ENCODE data around the gene PET100. TPM values are rescaled to one million over a fixed set of nuclear protein-coding genes. Genes with fewer than 3 reads are reported as not detected.
A peak's percentile ranks its signal among the peaks of the same experiment; 100 is the strongest.

PET100 gene
- total and polyA plus RNA-seq, 10 of the 15 experiments (the other 5 are each of a cell fraction or from before 2014, with no cell fraction given): 47.0 to 462 (median 126) TPM

- Histone ChIP-seq H3K27ac (ENCODE audit: control insufficient read depth, insufficient read depth) (no peak overlapping the region), H3K27me3 (replicated peaks in 1 of 2; ENCODE audit: control insufficient read depth in 2 of 2, insufficient read depth in 2 of 2, low read length in 1 of 2) (no peaks in the 10 kb centered on the region; a peak in 1 of 4 replicates), H4K20me1 (ENCODE audit: control insufficient read depth, insufficient read depth) (no peaks in the 10 kb centered on the region), H3K36me3 (ENCODE audit: control insufficient read depth in 2 of 2, insufficient read depth in 2 of 2, low read length in 1 of 2) (no peaks in the 10 kb centered on the region; a peak in 1 of 4 replicates), H3K4me1 (ENCODE audit: control insufficient read depth, insufficient read depth, low read length) (peaks cover 6% of the 10 kb centered on the region), H3K4me2 (ENCODE audit: control insufficient read depth, insufficient read depth) (no peak overlapping the region), H3K4me3 (no peak overlapping the region), H3K79me2 (ENCODE audit: control insufficient read depth, insufficient read depth, low read length) (no peaks in the 10 kb centered on the region), H2AFZ (ENCODE audit: control insufficient read depth, low read depth, low read length) (no peak overlapping the region), H3K9me3 (replicated peaks; ENCODE audit: control insufficient read depth, insufficient read depth, low read length) (no peaks in the 10 kb centered on the region), H3K9ac (ENCODE audit: control insufficient read depth, insufficient read depth, low read length) (no peak overlapping the region)
- no peak for ATAC-seq
- intact Hi-C loops (cut with micrococcal nuclease; ENCODE audit: unreplicated experiment): no loop called here
- ChIA-PET CTCF (interaction anchor here (0.8 to 4.2 kb wide), 4 partner anchors 31 to 150 kb away, joined by 3 to 27 read pairs (median 4); partner anchors contain the start of gene TRAPPC5), RAD21 (ENCODE audit: unreplicated experiment) (no interaction called here), SMC1A (ENCODE audit: uncharacterized antibody, unreplicated experiment) (interaction anchor here (1.1 kb wide), 1 partner anchor 150 kb away, joined by 3 read pairs; no protein-coding TSS in a partner anchor), POLR2A (no interaction called here)
- in situ Hi-C loops (cut with MboI): no loop called here
- TF ChIP-seq BACH1 (IDR thresholded peaks at IDR 0.05; ENCODE audit: borderline replicate concordance) (no peak), RUNX3 (IDR thresholded peaks at IDR 0.05; ENCODE audit: low read length) (no peak)
- 6% methylated on average over 2 of the region's 2 CpGs for WGBS (ENCODE audit: insufficient coverage, insufficient replicate concordance, low lambda C conversion rate, missing lambda C conversion rate)
- no TSS peak for BruUV-seq (replicated peaks)
- DNase-seq (ENCODE audit: low read depth, low spot score): no peak
- no peak for FAIRE-seq
These were observed 20.6 kb downstream of the PET100 start for GRCh38 chr19:7650148-7650547.

DNA sequence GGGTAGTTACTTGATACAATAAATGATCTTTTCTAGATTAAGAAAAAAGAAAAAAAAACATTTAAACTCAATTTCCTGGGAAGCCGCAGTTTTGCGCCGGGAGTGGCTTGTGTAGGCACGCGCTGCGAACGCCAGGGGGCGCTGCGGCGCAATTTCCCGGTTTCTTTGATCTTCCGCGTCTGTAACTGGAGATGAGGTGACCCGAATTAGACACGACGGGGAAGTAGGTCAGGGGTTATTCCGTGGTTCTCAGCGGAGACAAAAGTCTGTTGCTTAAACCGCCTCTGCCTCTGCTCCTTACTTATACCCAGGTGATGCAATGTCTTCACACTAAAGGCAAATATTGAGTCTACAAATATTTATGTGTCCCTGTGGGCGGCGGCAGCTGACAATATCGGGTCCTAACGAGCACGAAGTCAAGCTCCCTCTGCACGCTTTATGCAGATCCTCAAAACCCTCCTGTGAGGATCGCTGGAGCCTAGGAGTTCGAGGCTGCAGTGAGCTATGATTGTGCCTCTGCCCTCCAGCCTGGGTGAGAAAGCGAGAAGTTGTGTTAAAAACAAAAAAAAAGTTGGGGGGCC is 22.6 kb downstream of the PET100 start:
- no peak for FAIRE-seq
- no peaks in the 10 kb centered on the region for H4K20me1 ChIP-seq (ENCODE audit: control insufficient read depth, insufficient read depth)
- no peaks in the 10 kb centered on the region for H3K9me3 ChIP-seq (replicated peaks; ENCODE audit: control insufficient read depth, insufficient read depth, low read length)
- no peaks in the 10 kb centered on the region for H3K79me2 ChIP-seq (ENCODE audit: control insufficient read depth, insufficient read depth, low read length)
- ChIA-PET POLR2A (interaction anchor here (0.5 to 1.1 kb wide), 3 partner anchors 22 to 1524 kb away, joined by 3 to 4 read pairs (median 3); partner anchors contain the start of gene PET100), CTCF (interaction anchor here (0.8 to 4.2 kb wide), 10 partner anchors 14 to 200 kb away, joined by 3 to 27 read pairs (median 6); partner anchors contain the start of genes CAMSAP3 and TRAPPC5), SMC1A (ENCODE audit: uncharacterized antibody, unreplicated experiment) (interaction anchor here (0.7 to 3.5 kb wide), 5 partner anchors 22 to 147 kb away, joined by 3 to 20 read pairs (median 5); partner anchors contain the start of gene TRAPPC5), RAD21 (ENCODE audit: unreplicated experiment) (interaction anchor here (1.6 to 2.2 kb wide), 2 partner anchors 29 to 84 kb away, joined by 6 to 8 read pairs; partner anchors contain the start of gene TRAPPC5)
- peak; percentile 87 for ATAC-seq
- no peaks in the 10 kb centered on the region; a peak in 1 of 4 replicates for H3K36me3 ChIP-seq (ENCODE audit: control insufficient read depth in 2 of 2, insufficient read depth in 2 of 2, low read length in 1 of 2)
- H3K27me3 ChIP-seq (replicated peaks in 1 of 2; ENCODE audit: control insufficient read depth in 2 of 2, insufficient read depth in 2 of 2, low read length in 1 of 2): no peaks in the 10 kb centered on the region; a peak in 1 of 4 replicates
- H2AFZ ChIP-seq (ENCODE audit: control insufficient read depth, low read depth, low read length): peak overlapping the region; percentile 92
- no peak overlapping the region for H3K4me3 ChIP-seq
- H3K9ac ChIP-seq (ENCODE audit: control insufficient read depth, insufficient read depth, low read length): no peak overlapping the region
- 5% methylated on average over 28 of the region's 28 CpGs for WGBS (ENCODE audit: insufficient coverage, insufficient replicate concordance, low lambda C conversion rate, missing lambda C conversion rate)
- in situ Hi-C loops (cut with MboI) (no loop called here), intact Hi-C loops (cut with micrococcal nuclease; ENCODE audit: unreplicated experiment) (loop anchor here (1.0 kb wide), 1 partner anchor 147 kb away; no protein-coding TSS in a partner anchor)
- DNase-seq (ENCODE audit: low read depth, low spot score): peak; percentile 48
- no peak overlapping the region for H3K27ac ChIP-seq (ENCODE audit: control insufficient read depth, insufficient read depth)
- no TSS peak for BruUV-seq (replicated peaks)
- H3K4me2 ChIP-seq (ENCODE audit: control insufficient read depth, insufficient read depth): peak overlapping the region; percentile 61
- H3K4me1 ChIP-seq (ENCODE audit: control insufficient read depth, insufficient read depth, low read length): peaks cover 7% of the 10 kb centered on the region
- TF ChIP-seq IRF3 (IDR thresholded peaks at IDR 0.05) (no peak), MEF2B (IDR thresholded peaks at IDR 0.05; ENCODE audit: partially characterized antibody, poor library complexity, severe bottlenecking) (peak; percentile 65), STAT1 (conservative IDR thresholded peaks at IDR 0.05) (no peak), NR2C1 (IDR thresholded peaks at IDR 0.05) (peak; percentile 76), RELA (IDR thresholded peaks at IDR 0.05; ENCODE audit: borderline replicate concordance, partially characterized antibody) (no peak), RBBP5 (conservative IDR thresholded peaks at IDR 0.05) (no peak), MEF2A (IDR thresholded peaks at IDR 0.05; ENCODE audit: insufficient read depth, low read depth, low read length) (peak; percentile 76; the same call in 1 of the 2 replicates), E4F1 (IDR thresholded peaks at IDR 0.05; ENCODE audit: borderline replicate concordance, partially characterized antibody) (no peak), KAT2A (conservative IDR thresholded peaks at IDR 0.05; ENCODE audit: control insufficient read depth, low read depth, low read length) (no peak)

Measured in GM12878 (cell line).